Activated CD8-positive, alpha-beta memory T cell treated with anti-CD3 and anti-CD28 coated beads for 1 hour (primary cell): ENCODE results near the gene GJD4.

Experiments
- DNase-seq, 2 donors: peaks; one replicate each; pipeline ENCODE4 v3.0.0-alpha.2; 2020; ENCODE audit warnings: low read depth in 1 of 2; ENCODE audit errors: extremely low read depth in 1 of 2

GJD4 gene

DNA sequence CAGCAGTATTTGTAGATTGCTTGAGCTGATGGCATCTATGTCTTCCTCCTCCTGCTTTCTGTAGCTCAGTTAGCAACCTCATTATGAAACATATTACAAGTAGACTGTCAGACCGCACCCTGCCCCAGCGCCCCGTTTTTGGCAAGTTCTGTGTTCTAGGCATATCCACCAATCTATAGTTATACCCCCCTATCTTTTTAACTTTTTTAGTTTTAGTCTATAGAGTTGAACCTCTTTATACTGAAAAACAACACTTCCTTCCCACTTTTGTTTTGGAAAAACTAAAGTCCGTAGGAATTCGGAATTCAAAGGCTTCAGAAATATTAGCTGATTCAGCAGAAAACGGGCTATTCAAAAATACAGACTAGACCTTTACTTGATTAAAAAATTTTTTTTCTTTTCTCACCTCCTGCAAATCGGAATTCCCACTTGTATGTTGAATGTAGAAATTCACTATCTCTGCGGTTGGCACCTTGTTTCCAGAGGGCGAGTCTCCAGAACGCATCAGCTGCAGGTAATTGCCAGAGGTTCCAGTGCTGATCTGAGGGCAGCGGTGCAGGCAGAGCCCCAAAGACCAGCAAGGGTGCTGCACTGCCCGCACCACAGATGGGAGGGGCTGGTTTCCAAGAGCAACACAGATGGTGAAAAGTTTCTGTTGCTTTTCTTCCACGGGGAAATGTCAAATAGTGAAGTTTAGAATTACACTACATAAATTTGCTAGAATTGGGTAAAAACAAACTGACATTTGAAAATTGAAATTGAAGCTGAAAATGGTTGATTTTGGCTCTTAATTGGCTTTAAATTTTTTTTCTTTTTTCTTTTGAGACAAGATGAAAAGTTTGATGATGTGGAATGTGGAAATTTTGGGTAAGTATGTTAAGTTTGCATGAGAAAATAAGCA, 39.2 kb downstream of the GJD4 start:
- DNase-seq: no peak

DNA sequence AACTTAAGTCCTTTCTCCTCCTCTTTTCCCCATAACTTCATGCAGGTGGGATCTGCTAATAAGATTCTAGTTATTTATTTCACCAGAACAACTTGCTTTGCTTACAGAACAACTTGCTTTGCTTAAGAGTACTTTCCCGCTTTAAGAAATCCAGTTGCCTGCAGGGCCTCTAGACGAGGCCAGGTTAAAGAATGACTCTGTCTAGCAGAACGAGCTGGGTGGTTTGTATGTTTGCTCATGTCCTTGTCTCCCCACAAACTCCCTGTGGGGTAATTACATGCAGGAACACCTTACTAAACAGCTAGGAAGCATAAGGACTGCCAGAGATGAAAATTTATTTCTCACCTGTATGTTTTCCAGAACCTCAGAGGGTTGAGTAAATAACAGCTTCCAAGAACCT, 45.8 kb downstream of the GJD4 start:
- DNase-seq: no peak

DNA sequence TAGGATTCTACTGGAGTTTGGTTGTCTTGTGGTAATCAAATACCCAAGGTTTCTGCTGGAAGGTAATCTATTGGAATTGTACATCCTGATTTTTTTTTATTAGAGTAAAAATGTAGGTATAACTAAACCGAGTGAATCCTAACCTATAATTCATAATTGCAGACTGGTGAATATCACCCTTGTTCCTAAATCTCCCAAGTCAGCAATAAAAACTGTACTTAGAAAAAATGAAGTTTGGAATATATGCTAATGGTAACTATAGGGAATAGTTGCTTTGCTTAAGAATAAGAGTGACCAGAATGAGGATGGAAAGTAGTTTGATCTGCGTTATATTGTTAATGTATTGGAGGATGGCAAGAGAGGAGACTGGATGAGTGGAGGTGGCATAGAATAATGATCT, 47.7 kb downstream of the GJD4 start:
- DNase-seq: no peak

DNA sequence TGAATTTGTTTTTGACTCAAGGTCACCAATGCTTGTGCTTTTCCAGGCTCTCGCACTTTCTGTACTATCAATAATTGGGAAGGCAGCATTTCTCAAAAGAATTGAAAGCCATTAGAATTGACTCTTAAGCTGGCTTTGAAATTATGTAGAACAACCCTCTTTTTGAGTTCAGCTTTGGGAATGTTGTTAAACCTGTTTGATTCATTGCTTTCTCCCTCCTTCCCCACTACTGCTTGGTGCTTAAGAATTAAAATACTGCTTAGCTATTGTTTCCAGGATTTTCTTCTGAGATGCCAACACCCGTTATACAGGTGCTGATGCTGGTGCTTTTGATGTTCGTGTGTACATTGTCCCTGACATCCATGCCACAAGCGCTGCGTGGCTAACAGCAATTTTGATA, 52.5 kb downstream of the GJD4 start:
- DNase-seq: no peak
